A673 (cell line): ENCODE results near the gene SVIL. TPM values are rescaled to one million over a fixed set of nuclear protein-coding genes. Genes with fewer than 3 reads are reported as not detected.

Experiments
- BruUV-seq: library from RNA; stranded (reverse); fragments of 400-500 nt; replicated peaks from 2 replicates; lab custom pipeline; 2021; lab: Mats Ljungman, UMichigan
- CTCF ChIA-PET: fragments of 300-600 bp; sonication (Branson Sonifier 250); formaldehyde crosslinking; loops from one replicate; lab custom pipeline; 2022; ENCODE audit warnings: antibody characterized with exemption; lab: Charles Lee
- POLR2A ChIA-PET: fragments of 300-600 bp; sonication (Branson Sonifier 250); formaldehyde crosslinking; loops from one replicate; lab custom pipeline; 2022; ENCODE audit warnings: antibody characterized with exemption; ENCODE audit not compliant: low non-redundant PET; lab: Charles Lee
- DNase-seq: peaks from one replicate; pipeline ENCODE4 v3.0.0-alpha.2; 2015; ENCODE audit warnings: low spot score
- H3K27ac ChIP-seq: fragments of 200-600 bp; sonication (generic); 2 replicates; pipeline ENCODE4 v1.5.1; 2016; ENCODE audit warnings: mixed run types, low read depth, mild to moderate bottlenecking, mixed read lengths, antibody characterized with exemption, low read length; ENCODE audit not compliant: poor library complexity, severe bottlenecking
- H3K27me3 ChIP-seq: fragments of 200-600 bp; sonication (generic); replicated peaks from 2 replicates; pipeline ENCODE4 v1.6.1; 2017; ENCODE audit warnings: mixed run types, low read depth, mild to moderate bottlenecking, mixed read lengths, antibody characterized with exemption, low read length; ENCODE audit not compliant: insufficient read depth, poor library complexity
- H3K36me3 ChIP-seq: fragments of 200-600 bp; sonication (generic); 2 replicates; pipeline ENCODE4 v1.6.1; 2016; ENCODE audit warnings: mixed run types, mild to moderate bottlenecking, mixed read lengths, antibody characterized with exemption, low read length; ENCODE audit not compliant: insufficient read depth, poor library complexity, severe bottlenecking
- H3K4me1 ChIP-seq: fragments of 200-600 bp; sonication (generic); 2 replicates; pipeline ENCODE4 v1.6.1; 2017; ENCODE audit warnings: mixed run types, mild to moderate bottlenecking, mixed read lengths, antibody characterized with exemption, low read length; ENCODE audit not compliant: insufficient read depth, poor library complexity, severe bottlenecking
- H3K4me3 ChIP-seq: fragments of 200-600 bp; sonication (generic); 2 replicates; pipeline ENCODE4 v1.5.1; 2016; ENCODE audit warnings: low read depth, mixed run types, mild to moderate bottlenecking, mixed read lengths, low read length; ENCODE audit not compliant: poor library complexity, severe bottlenecking
- H3K9me3 ChIP-seq: fragments of 200-600 bp; sonication (generic); 2 replicates; pipeline ENCODE4 v1.6.1; 2016; ENCODE audit warnings: mixed run types, low read depth, mild to moderate bottlenecking, mixed read lengths, antibody characterized with exemption, low read length; ENCODE audit not compliant: poor library complexity, severe bottlenecking
- EZH2 ChIP-seq: fragments of 200-600 bp; sonication (generic); IDR thresholded peaks from 2 replicates; pipeline ENCODE4 v1.6.1; 2017; ENCODE audit warnings: borderline replicate concordance, low read depth, mild to moderate bottlenecking, mixed read lengths, antibody characterized with exemption, low read length; ENCODE audit not compliant: poor library complexity, severe bottlenecking
- intact Hi-C: fragments of 100-400 bp; cut with micrococcal nuclease; formaldehyde crosslinking; loops from one replicate; pipeline ENCODE4 v1.10.0; 2022; ENCODE audit not compliant: unreplicated experiment
- total RNA-seq: library from RNA; stranded (reverse); gene quantifications from 2 replicates; pipeline ENCODE4 v1.2.3, GENCODE V29; 2021
- TF ChIP-seq, protein P1 (sequence below): fragments of 300-800, 200-600 bp; sonication (generic); conservative IDR thresholded peaks from 2 replicates; pipeline ENCODE4 v1.5.1; 2017; ENCODE audit warnings: low read depth, mild to moderate bottlenecking, antibody characterized with exemption, low read length, moderate library complexity, mixed read lengths

The SVIL gene
- total RNA-seq, 1 experiment from 2014 or later: 31.9 TPM

GRCh38 chr10:29656451-29656992 lies 21.8 kb upstream of the SVIL start:
- Histone ChIP-seq H3K27me3 (no peaks in the 10 kb centered on the region), H3K9me3 (peaks cover 8% of the 10 kb centered on the region), H3K27ac (no peak overlapping the region), H3K4me3 (no peak overlapping the region), H3K36me3 (peaks cover 7% of the 10 kb centered on the region), H3K4me1 (peaks cover 34% of the 10 kb centered on the region)
- TF ChIP-seq, protein P1, sequence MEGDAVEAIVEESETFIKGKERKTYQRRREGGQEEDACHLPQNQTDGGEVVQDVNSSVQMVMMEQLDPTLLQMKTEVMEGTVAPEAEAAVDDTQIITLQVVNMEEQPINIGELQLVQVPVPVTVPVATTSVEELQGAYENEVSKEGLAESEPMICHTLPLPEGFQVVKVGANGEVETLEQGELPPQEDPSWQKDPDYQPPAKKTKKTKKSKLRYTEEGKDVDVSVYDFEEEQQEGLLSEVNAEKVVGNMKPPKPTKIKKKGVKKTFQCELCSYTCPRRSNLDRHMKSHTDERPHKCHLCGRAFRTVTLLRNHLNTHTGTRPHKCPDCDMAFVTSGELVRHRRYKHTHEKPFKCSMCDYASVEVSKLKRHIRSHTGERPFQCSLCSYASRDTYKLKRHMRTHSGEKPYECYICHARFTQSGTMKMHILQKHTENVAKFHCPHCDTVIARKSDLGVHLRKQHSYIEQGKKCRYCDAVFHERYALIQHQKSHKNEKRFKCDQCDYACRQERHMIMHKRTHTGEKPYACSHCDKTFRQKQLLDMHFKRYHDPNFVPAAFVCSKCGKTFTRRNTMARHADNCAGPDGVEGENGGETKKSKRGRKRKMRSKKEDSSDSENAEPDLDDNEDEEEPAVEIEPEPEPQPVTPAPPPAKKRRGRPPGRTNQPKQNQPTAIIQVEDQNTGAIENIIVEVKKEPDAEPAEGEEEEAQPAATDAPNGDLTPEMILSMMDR: no peak
- no peak for TF ChIP-seq EZH2
- ChIA-PET POLR2A (no interaction called here), CTCF (interaction anchor here (0.6 to 1.2 kb wide), 2 partner anchors 10 to 82 kb away, joined by 4 to 6 read pairs; no protein-coding TSS in a partner anchor)
- intact Hi-C loops: no loop called here
- no TSS peak for BruUV-seq
- no peak for DNase-seq

GRCh38 chr10:29652192-29652591 lies 17.4 kb upstream of the SVIL start:
- Histone ChIP-seq H3K27me3 (no peaks in the 10 kb centered on the region), H3K4me3 (no peak overlapping the region), H3K27ac (no peak overlapping the region), H3K36me3 (peaks cover 7% of the 10 kb centered on the region), H3K4me1 (peaks cover 16% of the 10 kb centered on the region), H3K9me3 (peaks cover 8% of the 10 kb centered on the region)
- BruUV-seq: no TSS peak
- ChIA-PET CTCF (no interaction called here), POLR2A (no interaction called here)
- TF ChIP-seq, protein P1: no peak
- no peak for TF ChIP-seq EZH2
- intact Hi-C loops: no loop called here
- DNase-seq: no peak

DNA sequence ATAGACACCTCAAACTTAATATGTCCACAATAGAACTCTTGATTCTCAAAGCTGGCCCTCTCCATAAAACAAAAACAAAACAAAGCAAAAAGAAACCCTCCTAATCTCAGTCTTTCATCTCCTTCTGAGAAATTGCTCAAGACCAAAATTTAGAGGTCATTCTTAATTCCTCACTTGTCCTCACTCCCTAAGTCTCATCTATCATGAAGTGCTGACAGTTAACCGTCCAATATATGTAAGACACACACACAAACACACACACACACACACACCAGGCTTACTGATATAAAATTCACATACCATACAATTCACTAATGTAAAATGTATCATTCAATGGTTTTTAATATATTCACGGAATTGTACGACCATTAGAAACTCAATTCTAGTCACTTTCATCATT lies 17.0 kb upstream of the SVIL start:
- H3K4me3 ChIP-seq: no peak overlapping the region
- no peak for DNase-seq
- TF ChIP-seq EZH2: no peak
- TF ChIP-seq, protein P1: no peak
- ChIA-PET POLR2A (no interaction called here), CTCF (no interaction called here)
- no peaks in the 10 kb centered on the region for H3K27me3 ChIP-seq
- intact Hi-C loops: no loop called here
- BruUV-seq: no TSS peak
- peaks cover 3% of the 10 kb centered on the region for H3K36me3 ChIP-seq
- peaks cover 4% of the 10 kb centered on the region for H3K9me3 ChIP-seq
- peaks cover 20% of the 10 kb centered on the region for H3K4me1 ChIP-seq
- H3K27ac ChIP-seq: no peak overlapping the region
